Astrocyte (in vitro differentiated cells and primary cell): ENCODE data around the gene TMEM63A. TPM values are rescaled to one million over a fixed set of nuclear protein-coding genes. Genes with fewer than 3 reads are reported as not detected.

Experiments
- DNase-seq: peaks from one replicate; pipeline ENCODE4 v3.0.0-alpha.2; 2010; ENCODE audit warnings: low read depth
- FAIRE-seq: peaks from 2 replicates; lab custom pipeline; 2011; peaks lifted over from hg19 to GRCh38; lab: Jason Lieb, UNC
- H2AFZ ChIP-seq: 2 replicates; pipeline ENCODE4 v1.6.0; 2012; ENCODE audit warnings: low read depth, low read length, inconsistent platforms
- H3K27ac ChIP-seq: 2 replicates; pipeline ENCODE4 v1.5.1; 2011; ENCODE audit warnings: low read depth, low read length, inconsistent platforms
- H3K27me3 ChIP-seq: 2 replicates; pipeline ENCODE4 v1.6.0; 2011; ENCODE audit warnings: low read length, inconsistent platforms; ENCODE audit not compliant: insufficient read depth
- H3K36me3 ChIP-seq: 2 replicates; pipeline ENCODE4 v1.5.1; 2011; ENCODE audit warnings: low read length, inconsistent platforms; ENCODE audit not compliant: insufficient read depth
- H3K4me1 ChIP-seq: 2 replicates; pipeline ENCODE4 v1.5.1; 2011; ENCODE audit warnings: low read length, inconsistent platforms; ENCODE audit not compliant: insufficient read depth
- H3K4me2 ChIP-seq: 2 replicates; pipeline ENCODE4 v1.6.0; 2012; ENCODE audit warnings: low read length, inconsistent platforms
- H3K4me3 ChIP-seq: 2 replicates; pipeline ENCODE4 v1.5.1; 2011; ENCODE audit warnings: low read depth, mild to moderate bottlenecking, low read length, inconsistent platforms; ENCODE audit not compliant: insufficient read depth
- H3K79me2 ChIP-seq: 2 replicates; pipeline ENCODE4 v1.6.0; 2012; ENCODE audit warnings: mild to moderate bottlenecking, low read length, inconsistent platforms; ENCODE audit not compliant: insufficient read depth
- H3K9ac ChIP-seq: 2 replicates; pipeline ENCODE4 v1.6.0; 2012; ENCODE audit warnings: mild to moderate bottlenecking, low read length, inconsistent platforms
- H3K9me3 ChIP-seq: 2 replicates; pipeline ENCODE4 v1.5.1; 2012; ENCODE audit warnings: low read depth, mild to moderate bottlenecking, low read length, inconsistent platforms; ENCODE audit not compliant: insufficient read depth
- H4K20me1 ChIP-seq: 2 replicates; pipeline ENCODE4 v1.6.0; 2012; ENCODE audit warnings: low read length, inconsistent platforms; ENCODE audit not compliant: insufficient read depth
- H3K27ac Mint-ChIP-seq: one replicate; pipeline ENCODE4 v1.8.0; 2021; ENCODE audit warnings: mild to moderate bottlenecking, mixed read lengths; ENCODE audit not compliant: unreplicated experiment
- H3K27me3 Mint-ChIP-seq: one replicate; pipeline ENCODE4 v1.8.0; 2021; ENCODE audit warnings: low read depth, mixed read lengths; ENCODE audit not compliant: unreplicated experiment
- H3K36me3 Mint-ChIP-seq: one replicate; pipeline ENCODE4 v1.8.0; 2021; ENCODE audit warnings: low read depth, mixed read lengths; ENCODE audit not compliant: unreplicated experiment
- H3K4me1 Mint-ChIP-seq: one replicate; pipeline ENCODE4 v1.8.0; 2021; ENCODE audit warnings: low read depth, mixed read lengths; ENCODE audit not compliant: unreplicated experiment
- H3K4me3 Mint-ChIP-seq: one replicate; pipeline ENCODE4 v1.8.0; 2021; ENCODE audit warnings: mild to moderate bottlenecking, moderate library complexity, mixed read lengths; ENCODE audit not compliant: unreplicated experiment
- H3K9me3 Mint-ChIP-seq: one replicate; pipeline ENCODE4 v1.8.0; 2021; ENCODE audit warnings: mild to moderate bottlenecking, mixed read lengths; ENCODE audit not compliant: unreplicated experiment
- CTCF ChIP-seq: IDR thresholded peaks from 2 replicates; pipeline ENCODE4 v1.5.1; 2011; ENCODE audit warnings: low read depth, mild to moderate bottlenecking, inconsistent platforms, low read length, moderate library complexity; ENCODE audit not compliant: insufficient read depth
- EZH2 ChIP-seq: IDR thresholded peaks from 2 replicates; pipeline ENCODE4 v1.6.1; 2012; ENCODE audit warnings: mild to moderate bottlenecking, low read length, inconsistent platforms; ENCODE audit not compliant: insufficient read depth
- total RNA-seq: library from RNA; stranded (reverse); gene quantifications from 2 replicates; pipeline ENCODE4 v1.2.1, GENCODE V29; 2021

TMEM63A gene
- total RNA-seq, 1 donor from 2014 or later: 28.7 TPM

- no peak overlapping the region for H3K4me2 ChIP-seq
- H3K9me3 Mint-ChIP-seq: no peaks in the 10 kb centered on the region
- H3K27me3 ChIP-seq: no peaks in the 10 kb centered on the region
- no peak overlapping the region for H3K4me3 Mint-ChIP-seq
- peaks cover 2% of the 10 kb centered on the region for H3K27me3 Mint-ChIP-seq
- no peak overlapping the region for H3K27ac ChIP-seq
- peaks cover 6% of the 10 kb centered on the region for H3K4me1 ChIP-seq
- H3K79me2 ChIP-seq: no peaks in the 10 kb centered on the region
- H3K36me3 Mint-ChIP-seq: peaks cover 1% of the 10 kb centered on the region
- DNase-seq (no peak), FAIRE-seq (no peak)
- H3K27ac Mint-ChIP-seq: no peak overlapping the region
- TF ChIP-seq EZH2: no peak
- TF ChIP-seq CTCF: no peak
- no peak overlapping the region for H2AFZ ChIP-seq
- peaks cover 7% of the 10 kb centered on the region for H3K4me1 Mint-ChIP-seq
- H3K4me3 ChIP-seq: no peak overlapping the region
- no peaks in the 10 kb centered on the region for H3K9me3 ChIP-seq
- no peaks in the 10 kb centered on the region for H3K36me3 ChIP-seq
- no peaks in the 10 kb centered on the region for H4K20me1 ChIP-seq
- no peak overlapping the region for H3K9ac ChIP-seq
These were observed 15.7 kb upstream of the TMEM63A start for GRCh38 chr1:225897595-225898514.

GRCh38 chr1:225896937-225897549 is 14.9 kb upstream of the TMEM63A start:
- no peak for FAIRE-seq
- Histone ChIP-seq H3K4me2 (no peak overlapping the region), H3K4me3 (no peak overlapping the region), H3K79me2 (no peaks in the 10 kb centered on the region), H3K27me3 (no peaks in the 10 kb centered on the region), H3K36me3 (no peaks in the 10 kb centered on the region), H3K9ac (no peak overlapping the region), H3K4me1 (peaks cover 6% of the 10 kb centered on the region), H4K20me1 (no peaks in the 10 kb centered on the region), H3K9me3 (no peaks in the 10 kb centered on the region), H3K27ac (no peak overlapping the region), H2AFZ (no peak overlapping the region)
- TF ChIP-seq EZH2: no peak
- no peak for TF ChIP-seq CTCF
- no peak for DNase-seq
- H3K27me3 Mint-ChIP-seq: peaks cover 2% of the 10 kb centered on the region
- no peaks in the 10 kb centered on the region for H3K36me3 Mint-ChIP-seq
- H3K27ac Mint-ChIP-seq: no peak overlapping the region
- H3K4me1 Mint-ChIP-seq: peaks cover 7% of the 10 kb centered on the region
- H3K4me3 Mint-ChIP-seq: no peak overlapping the region
- no peaks in the 10 kb centered on the region for H3K9me3 Mint-ChIP-seq
